GM18868 (cell line): ENCODE results near the gene SLC2A9.

Source experiments
- ATAC-seq: cut with Tn5 transposase; IDR thresholded peaks from one replicate; pipeline ENCODE4 v1.9.1; 2021; ENCODE audit warnings: mild to moderate bottlenecking, moderate library complexity; ENCODE audit not compliant: unreplicated experiment

Gene SLC2A9

GRCh38 chr4:10020871-10021652, at the start of gene SLC2A9:
Gene SLC2A9 (minus strand): TSS chr4:10021497. CDS start chr4:10021429, 68 bp downstream.
- no peak for ATAC-seq

DNA sequence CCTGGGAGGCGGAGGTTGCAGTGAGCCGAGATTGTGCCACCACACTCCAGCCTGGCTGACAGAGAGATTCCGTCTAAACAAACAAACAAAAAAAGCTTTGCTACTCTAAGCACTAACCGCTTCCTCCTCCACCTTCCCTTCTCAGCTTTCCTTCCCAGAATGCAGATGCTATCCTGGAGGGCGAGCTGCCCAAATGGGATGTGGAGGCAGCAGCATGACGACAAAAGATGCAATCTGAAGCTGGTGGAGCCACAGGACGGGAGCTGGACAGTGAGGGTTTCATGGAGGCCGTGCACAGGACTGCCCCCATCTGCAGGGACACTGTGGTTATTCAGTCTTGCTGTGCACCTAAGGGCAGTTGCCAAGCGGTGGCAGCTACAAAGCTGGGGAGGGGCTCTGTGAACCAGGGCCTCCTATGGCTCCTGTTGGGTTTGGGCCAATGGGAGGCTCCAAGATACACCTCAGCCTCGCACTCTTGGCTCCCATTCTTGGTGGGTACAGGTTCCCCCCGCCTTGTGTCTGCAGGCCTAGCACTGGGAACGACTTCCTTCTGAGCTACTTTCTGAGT, 47.9 kb upstream of the SLC2A9 start:
- ATAC-seq: no peak

DNA sequence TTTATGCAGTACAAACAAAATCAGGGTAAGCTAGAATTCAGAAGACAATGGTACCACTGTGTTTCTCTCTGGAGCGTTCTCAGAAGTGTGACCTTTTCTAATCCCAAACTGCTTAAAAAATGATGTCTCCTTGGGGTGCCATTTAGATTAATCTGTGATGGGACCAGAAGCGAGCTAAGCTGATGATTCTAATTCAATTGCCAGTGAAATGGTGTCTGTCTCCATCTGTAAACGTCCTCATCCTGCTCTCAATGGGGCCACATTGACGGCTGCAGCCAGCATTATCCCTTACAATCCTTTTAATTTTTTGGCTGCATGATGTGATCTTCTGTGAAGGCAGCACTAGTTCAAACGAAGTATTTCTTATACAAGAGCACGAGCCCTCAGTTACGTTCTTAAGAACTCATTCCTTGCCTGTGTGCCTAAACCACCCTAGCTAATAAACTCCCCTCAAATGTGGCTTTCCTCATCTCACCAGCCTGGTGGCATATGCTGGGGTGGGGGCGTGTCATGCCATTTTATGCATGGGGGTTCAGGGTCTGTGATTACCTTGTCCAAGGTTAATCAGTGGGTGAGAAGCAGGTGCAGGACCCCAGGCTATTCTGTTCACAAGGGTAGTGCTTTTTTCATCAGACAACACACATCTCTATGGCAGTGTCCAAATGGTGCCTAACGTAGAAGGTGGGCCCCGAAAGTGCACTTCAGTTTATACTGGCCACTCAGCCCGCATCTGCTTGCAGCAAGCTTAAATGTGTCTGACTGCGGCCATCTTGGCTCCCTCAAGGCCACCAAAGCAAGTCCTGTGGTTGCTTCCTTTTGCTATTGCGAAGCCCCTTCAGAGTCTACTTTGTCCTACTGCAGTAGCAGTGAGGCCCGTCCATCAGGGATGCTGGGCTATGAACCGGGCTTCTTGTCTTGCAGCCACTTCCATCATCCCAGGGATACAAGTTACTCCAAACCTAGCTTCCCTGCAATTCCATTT, 45.7 kb upstream of the SLC2A9 start:
- ATAC-seq: no peak

DNA sequence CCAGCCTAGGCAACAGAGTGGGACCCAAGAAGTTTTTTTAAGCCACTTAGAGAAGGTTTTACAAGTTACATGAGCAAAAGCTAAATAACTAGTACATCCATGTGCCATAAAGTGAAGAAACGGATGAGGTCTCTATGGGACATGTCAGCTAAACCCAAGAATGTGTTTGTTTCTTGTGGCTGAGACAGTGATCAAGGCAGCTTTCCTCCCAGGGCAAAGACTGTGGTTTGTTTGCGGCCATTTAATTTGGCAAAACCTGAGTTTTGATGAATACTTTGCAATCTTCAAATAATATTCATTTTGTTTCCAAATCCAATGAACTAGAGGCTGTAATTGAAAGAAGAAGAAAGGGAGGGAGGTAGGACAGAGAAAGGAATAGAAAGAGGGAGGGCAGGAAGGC, 44.9 kb upstream of the SLC2A9 start:
- ATAC-seq: no peak

GRCh38 chr4:10063544-10064300, 42.4 kb upstream of the SLC2A9 start:
- no peak for ATAC-seq

DNA sequence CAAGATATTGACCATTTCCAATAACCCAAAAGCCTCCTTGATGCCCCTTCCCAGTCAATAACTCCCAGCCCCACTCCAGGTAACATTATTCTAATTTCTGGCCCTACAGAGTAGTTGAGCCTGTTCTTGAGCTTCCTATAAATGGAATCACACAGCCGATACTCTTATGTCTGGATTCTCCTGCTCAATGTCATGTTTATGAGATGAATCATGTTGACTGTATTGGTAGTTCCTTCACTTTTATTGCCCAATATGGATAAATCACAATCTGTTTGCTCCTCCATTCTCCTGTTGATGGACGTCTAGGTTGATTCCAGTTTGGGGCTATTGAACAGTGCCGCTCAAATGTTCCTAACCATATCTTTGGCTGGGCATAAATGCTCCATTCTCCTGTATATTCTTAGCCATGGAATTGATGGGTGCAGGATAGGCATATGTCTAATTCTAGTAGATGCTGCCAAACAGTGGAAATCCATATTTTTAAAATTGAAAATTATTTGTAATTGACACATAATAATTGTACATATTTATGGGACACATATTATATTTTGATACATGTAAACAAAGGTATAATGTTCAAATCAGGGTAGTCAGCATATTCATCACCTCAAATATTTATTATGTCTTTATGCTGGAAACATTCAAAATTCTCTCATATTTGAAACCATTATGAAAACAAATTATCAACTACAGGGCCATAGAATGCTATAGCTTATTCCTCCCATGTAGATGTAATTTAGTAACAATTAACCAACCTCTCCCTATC, 40.5 kb upstream of the SLC2A9 start:
- no peak for ATAC-seq

DNA sequence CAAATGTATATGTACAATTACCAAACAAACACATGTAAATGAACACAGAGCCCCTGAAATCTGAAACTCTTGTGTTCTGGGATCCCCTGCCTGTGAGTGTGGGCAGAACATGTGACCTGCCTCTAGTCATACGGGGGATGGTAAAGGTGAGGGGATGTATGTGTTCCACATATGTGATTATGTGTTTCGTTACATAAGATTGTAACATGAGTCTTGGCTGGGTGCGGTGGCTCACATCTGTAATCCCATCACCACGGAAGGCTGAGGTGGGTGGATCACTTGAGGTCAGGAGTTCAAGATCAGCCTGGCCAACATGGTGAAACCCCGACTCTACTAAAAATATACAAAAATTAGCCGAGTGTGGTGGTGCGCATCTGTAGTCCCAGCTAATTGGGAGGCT, 37.1 kb upstream of the SLC2A9 start:
- no peak for ATAC-seq

DNA sequence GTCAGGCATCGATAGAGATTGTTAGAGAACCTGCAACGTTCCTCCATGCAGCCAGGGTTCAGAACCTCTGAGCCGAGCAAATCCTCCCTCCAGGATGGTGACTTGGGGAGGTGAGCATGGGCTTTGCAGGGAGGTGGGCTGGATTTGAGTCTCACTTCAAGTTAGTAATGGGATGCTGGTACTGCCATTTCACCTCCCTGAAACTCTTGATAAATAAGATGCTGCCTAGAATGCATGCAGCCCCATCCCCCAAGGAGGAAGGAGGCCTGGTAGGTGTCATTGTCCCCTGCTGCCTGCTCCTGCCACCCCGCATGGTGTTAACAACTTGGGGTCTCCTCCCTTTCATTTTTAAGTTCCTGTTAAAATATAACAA, 35.7 kb upstream of the SLC2A9 start:
- ATAC-seq: no peak

- ATAC-seq: no peak
Observed at GRCh38 chr4:10056334-10057022, 35.2 kb upstream of the SLC2A9 start.

DNA sequence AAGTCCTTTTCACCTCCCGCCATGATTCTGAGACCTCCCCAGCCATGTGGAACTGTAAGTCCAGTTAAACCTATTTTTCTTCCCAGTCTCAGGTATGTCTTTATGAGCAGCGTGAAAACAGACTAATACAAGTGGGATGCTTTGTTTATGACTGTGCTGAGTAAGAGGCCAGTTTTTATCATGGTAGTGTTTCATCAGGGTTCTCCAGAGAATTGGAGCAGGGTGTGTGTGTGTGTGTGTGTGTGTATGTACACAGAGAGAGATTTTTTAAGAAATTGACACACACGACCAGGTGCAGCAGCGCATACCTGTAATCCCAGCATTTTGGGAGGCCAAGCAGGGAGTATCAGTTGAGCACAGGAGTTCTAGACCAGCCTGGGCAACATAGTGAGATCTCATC, 34.6 kb upstream of the SLC2A9 start:
- ATAC-seq: no peak

DNA sequence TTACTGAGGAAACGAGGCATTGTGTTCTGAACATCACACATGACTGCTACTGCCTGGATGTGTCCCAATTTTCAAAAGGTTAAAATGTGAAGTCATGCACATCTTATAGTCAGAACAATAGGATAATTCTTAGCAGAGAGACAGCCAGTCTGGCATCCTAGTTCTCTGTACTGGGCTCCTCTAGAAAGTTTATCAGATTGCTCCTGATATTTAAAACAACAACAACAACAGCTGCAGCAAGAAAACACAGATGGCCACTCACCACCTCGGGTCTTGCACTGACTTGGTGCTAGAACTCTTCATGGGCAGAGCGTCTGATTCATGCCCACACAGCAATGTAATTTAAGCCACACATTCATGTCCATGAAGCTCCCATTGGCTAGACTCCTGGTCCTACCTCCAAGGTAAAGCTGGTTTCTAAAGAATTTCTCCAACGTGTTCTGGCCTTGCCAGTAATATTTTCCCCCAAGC, 33.3 kb upstream of the SLC2A9 start:
- ATAC-seq: no peak

DNA sequence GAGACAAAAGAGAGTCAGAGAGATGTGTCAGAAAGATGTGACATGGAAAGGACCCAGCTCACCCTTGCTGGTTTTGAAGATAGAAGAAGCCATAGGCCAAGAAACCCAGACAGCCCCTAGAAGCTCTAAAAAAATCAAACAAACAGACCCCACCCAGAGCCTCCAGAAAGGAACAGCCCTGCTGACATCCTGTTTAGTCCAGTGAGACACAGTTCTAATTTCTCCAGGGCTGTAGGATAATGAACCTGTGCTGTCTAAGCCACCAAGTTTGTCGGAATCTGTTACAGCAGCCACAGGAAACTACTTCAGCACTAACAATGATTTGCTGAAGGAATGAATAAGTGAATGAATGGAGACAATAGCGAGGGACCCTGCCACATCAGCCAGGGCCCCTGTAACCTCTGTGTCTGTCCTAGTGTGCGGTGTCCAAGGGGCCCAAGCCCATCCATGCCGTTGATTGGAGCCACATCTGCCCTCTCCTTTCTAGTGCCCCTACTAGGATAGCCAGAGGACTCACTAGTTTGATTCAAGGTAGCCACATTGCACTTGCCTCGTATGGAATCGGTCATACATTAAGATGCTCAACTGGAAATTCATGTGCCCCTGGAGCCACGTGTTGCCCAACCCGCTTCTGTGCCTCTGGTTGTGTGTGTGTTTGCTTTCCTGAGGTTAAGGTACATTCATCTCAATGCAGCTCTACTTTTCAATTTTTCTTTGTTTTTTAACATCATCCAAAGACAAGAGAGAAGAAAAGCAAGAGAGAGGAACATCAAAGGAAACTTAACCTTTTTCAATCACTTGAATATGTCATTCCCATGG, 32.5 kb upstream of the SLC2A9 start:
- ATAC-seq: no peak

- ATAC-seq: no peak
Observed at GRCh38 chr4:10051517-10052135, 30.3 kb upstream of the SLC2A9 start.

GRCh38 chr4:10050721-10051120, 29.4 kb upstream of the SLC2A9 start:
- ATAC-seq: no peak

DNA sequence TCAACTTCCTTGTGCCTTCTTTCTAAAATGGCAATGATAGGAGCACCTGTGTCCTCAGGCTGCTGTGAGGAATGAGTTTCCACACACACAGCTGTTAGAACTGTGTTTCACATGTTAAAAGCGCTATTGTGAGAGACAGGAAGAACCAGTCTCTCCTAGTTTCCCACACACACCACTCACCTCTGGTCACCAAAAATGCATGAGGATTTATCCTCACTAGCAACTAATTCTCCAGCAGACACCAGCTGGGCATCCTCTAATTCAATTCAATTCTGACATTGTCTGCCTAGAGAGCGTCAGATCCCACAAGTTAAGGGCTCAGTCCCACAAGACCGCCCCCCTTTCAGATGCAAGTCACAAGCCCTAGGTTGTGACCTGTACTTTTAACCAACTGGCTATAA, 29.0 kb upstream of the SLC2A9 start:
- ATAC-seq: no peak

DNA sequence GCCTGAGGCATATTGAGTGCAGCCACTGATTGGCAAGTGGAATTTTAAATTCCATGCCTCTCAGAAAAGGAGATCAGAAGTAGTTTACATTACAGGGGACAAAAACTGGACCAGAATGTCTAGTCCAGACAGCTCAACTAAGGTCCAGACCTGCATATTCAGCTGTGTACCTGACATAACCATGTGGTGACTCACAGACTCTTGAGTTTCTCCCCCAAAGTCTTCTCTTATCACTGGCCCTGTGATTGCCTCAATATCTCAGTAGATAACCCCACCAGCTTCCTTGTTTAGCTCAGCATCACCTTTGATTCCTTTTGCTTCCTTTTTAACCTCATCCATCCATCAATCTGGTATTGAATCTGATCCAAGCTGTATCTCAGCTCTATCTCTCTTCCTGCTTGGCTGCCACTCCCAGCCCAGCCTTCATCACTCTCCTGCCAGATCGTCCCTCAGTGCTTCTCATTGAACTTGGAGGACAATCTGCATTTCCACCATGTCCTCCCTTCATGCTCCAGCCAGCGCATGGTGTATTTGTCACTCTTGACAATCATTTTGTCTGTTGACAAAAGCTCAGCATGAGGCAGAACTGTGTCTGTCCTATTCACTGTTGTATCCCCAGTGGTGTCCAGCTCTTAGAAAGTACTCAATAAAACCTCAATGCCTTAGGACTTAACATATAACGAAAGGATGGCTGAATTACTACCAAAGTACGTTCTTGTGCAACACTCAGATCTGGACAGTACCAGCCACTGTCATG, 27.8 kb upstream of the SLC2A9 start:
- no peak for ATAC-seq

DNA sequence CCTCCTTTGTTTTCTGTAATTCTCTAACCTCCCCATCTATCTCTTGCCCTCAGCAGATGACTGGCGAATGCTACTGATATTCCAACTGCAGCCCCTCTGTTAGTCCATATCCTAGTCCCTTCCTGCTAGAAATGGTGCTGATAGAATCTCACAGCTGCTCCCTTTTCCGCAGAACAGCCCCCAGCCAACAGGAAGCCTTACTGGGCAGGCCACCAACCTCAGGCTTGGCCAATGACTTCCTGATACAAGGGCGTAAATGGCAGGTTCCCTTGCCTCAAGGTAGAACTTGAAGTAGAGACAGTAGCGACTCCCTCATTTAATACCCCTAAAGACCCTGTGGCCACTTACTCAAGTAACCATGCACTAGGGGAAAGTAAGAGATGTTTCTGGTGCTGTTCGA, 26.7 kb upstream of the SLC2A9 start:
- ATAC-seq: no peak
